DMS79 treated with DMSO at 0.1 percent for 48 hours (cell line): ENCODE data around the gene PLEKHG4B.

ENCODE experiments used
- DNase-seq: peaks from one replicate; lab custom pipeline; 2025; lab: John Stamatoyannopoulos, UW

The PLEKHG4B gene

GRCh38 chr5:170971-171800 is 79.2 kb downstream of the PLEKHG4B start:
- DNase-seq, result no peak

GRCh38 chr5:171801-172331 is 79.9 kb downstream of the PLEKHG4B start:
- DNase-seq, result no peak

- DNase-seq, result no peak
Observed at GRCh38 chr5:172421-172820, 80.5 kb downstream of the PLEKHG4B start.

GRCh38 chr5:172841-173251 is 80.9 kb downstream of the PLEKHG4B start:
- DNase-seq, result no peak

GRCh38 chr5:173392-174290 is 81.7 kb downstream of the PLEKHG4B start:
- no peak for DNase-seq

GRCh38 chr5:174291-174600 is 82.3 kb downstream of the PLEKHG4B start:
- DNase-seq, result no peak

- DNase-seq, result no peak
Observed at GRCh38 chr5:174876-175465, 83.0 kb downstream of the PLEKHG4B start.

GRCh38 chr5:176296-176823 is 84.4 kb downstream of the PLEKHG4B start:
- DNase-seq, result no peak

- DNase-seq, result no peak
Observed at GRCh38 chr5:178110-178509, 86.1 kb downstream of the PLEKHG4B start.

- DNase-seq, result no peak
Observed at GRCh38 chr5:179401-179800, 87.4 kb downstream of the PLEKHG4B start.

GRCh38 chr5:180286-180918 is 88.4 kb downstream of the PLEKHG4B start:
- no peak for DNase-seq

- no peak for DNase-seq
Observed at GRCh38 chr5:181160-181559, 89.2 kb downstream of the PLEKHG4B start.

GRCh38 chr5:181566-181965 is 89.6 kb downstream of the PLEKHG4B start:
- DNase-seq, result no peak

- DNase-seq, result no peak
Observed at GRCh38 chr5:182126-182525, 90.2 kb downstream of the PLEKHG4B start.

GRCh38 chr5:184471-184870 is 92.5 kb downstream of the PLEKHG4B start:
- no peak for DNase-seq

- no peak for DNase-seq
Observed at GRCh38 chr5:185095-186070, 93.4 kb downstream of the PLEKHG4B start.

- DNase-seq, result no peak
Observed at GRCh38 chr5:186091-187041, 94.4 kb downstream of the PLEKHG4B start.

GRCh38 chr5:187042-187431 is 95.1 kb downstream of the PLEKHG4B start:
- DNase-seq, result no peak
